CD14-positive monocyte (primary cell): Measurements from ENCODE around the gene PRXL2B. TPM values are rescaled to one million over a fixed set of nuclear protein-coding genes. Genes with fewer than 3 reads are reported as not detected.

Experiments used
- DNase-seq, 3 donors: peaks; one replicate each; pipeline ENCODE4 v3.0.0-alpha.2; 2011 to 2022
- H2AFZ ChIP-seq: 2 replicates; pipeline ENCODE4 v1.6.0; 2012; ENCODE audit warnings: mild to moderate bottlenecking, low read depth, low read length, inconsistent platforms; ENCODE audit not compliant: insufficient read depth, poor library complexity, severe bottlenecking
- H3K27ac ChIP-seq, 2 donors: 1 replicate in 1 of 2; 2 replicates in 1 of 2; pipeline ENCODE4 v1.5.1; 2012 to 2013; ENCODE audit warnings: low read length in 2 of 2, control low read depth in 1 of 2, inconsistent platforms in 1 of 2, low read depth in 1 of 2, mild to moderate bottlenecking in 1 of 2
- H3K27me3 ChIP-seq, 2 donors: one replicate each; pipeline versions ENCODE4 v1.6.0 to v1.6.1; 2011 to 2013; ENCODE audit warnings: low read length in 2 of 2; ENCODE audit not compliant: control insufficient read depth in 2 of 2, insufficient read depth in 2 of 2
- H3K36me3 ChIP-seq, 2 donors: replicated peaks in 1 of 2; 1 replicate in 1 of 2; 2 replicates in 1 of 2; pipeline versions ENCODE4 v1.5.1 to v1.6.1; 2012 to 2013; ENCODE audit warnings: low read length in 2 of 2, control low read depth in 1 of 2, inconsistent platforms in 1 of 2, mild to moderate bottlenecking in 1 of 2; ENCODE audit not compliant: insufficient read depth in 2 of 2, control insufficient read depth in 1 of 2
- H3K4me1 ChIP-seq, 2 donors: 1 replicate in 1 of 2; 2 replicates in 1 of 2; pipeline versions ENCODE4 v1.5.1 to v1.6.1; 2012 to 2013; ENCODE audit warnings: low read length in 2 of 2, control low read depth in 1 of 2, inconsistent platforms in 1 of 2, mild to moderate bottlenecking in 1 of 2, moderate library complexity in 1 of 2; ENCODE audit not compliant: insufficient read depth in 2 of 2, control insufficient read depth in 1 of 2
- H3K4me2 ChIP-seq: replicated peaks from 2 replicates; pipeline ENCODE3; 2012; ENCODE audit warnings: low read length, moderate library complexity, mild to moderate bottlenecking; ENCODE audit not compliant: poor library complexity, severe bottlenecking; ENCODE audit errors: extremely low read depth
- H3K4me3 ChIP-seq, 3 experiments: fragments of 200-600 bp in 1 of 3; sonication (generic) in 1 of 3; replicated peaks in 1 of 3; 1 replicate in 2 of 3; 2 replicates in 1 of 3; pipeline ENCODE4 v1.5.1; 2011 to 2013; ENCODE audit warnings: low read length in 3 of 3, mild to moderate bottlenecking in 3 of 3, control low read depth in 2 of 3, low read depth in 2 of 3, inconsistent platforms in 1 of 3, moderate library complexity in 1 of 3
- H3K79me2 ChIP-seq: 2 replicates; pipeline ENCODE4 v1.6.0; 2012; ENCODE audit warnings: mild to moderate bottlenecking, control low read depth, inconsistent platforms, low read length, moderate library complexity; ENCODE audit not compliant: insufficient read depth
- H3K9ac ChIP-seq: 2 replicates; pipeline ENCODE4 v1.6.0; 2017; ENCODE audit warnings: low read length, mild to moderate bottlenecking; ENCODE audit not compliant: insufficient read depth, poor library complexity, severe bottlenecking
- H3K9me3 ChIP-seq, 2 donors: replicated peaks in 1 of 2; 1 replicate in 1 of 2; 2 replicates in 1 of 2; pipeline versions ENCODE4 v1.5.1 to v1.6.1; 2012 to 2013; ENCODE audit warnings: low read length in 2 of 2, control low read depth in 1 of 2; ENCODE audit not compliant: control insufficient read depth in 1 of 2, insufficient read depth in 1 of 2
- H4K20me1 ChIP-seq: 2 replicates; pipeline ENCODE4 v1.6.0; 2012; ENCODE audit warnings: mild to moderate bottlenecking, low read length, control low read depth, moderate library complexity; ENCODE audit not compliant: insufficient read depth
- H3K27ac Mint-ChIP-seq, 7 donors: one replicate each; pipeline ENCODE4 v1.8.0; 2020; ENCODE audit warnings: mild to moderate bottlenecking in 7 of 7, mixed read lengths in 7 of 7, moderate library complexity in 6 of 7, inconsistent platforms in 2 of 7
- H3K27me3 Mint-ChIP-seq, 3 donors: one replicate each; pipeline ENCODE4 v1.8.0; 2021 to 2022; ENCODE audit warnings: low read depth in 3 of 3, mild to moderate bottlenecking in 3 of 3, mixed read lengths in 3 of 3, moderate library complexity in 3 of 3, inconsistent platforms in 1 of 3
- H3K36me3 Mint-ChIP-seq, 2 donors: one replicate each; pipeline ENCODE4 v1.8.0; 2020; ENCODE audit warnings: mixed read lengths in 2 of 2, inconsistent platforms in 1 of 2, mild to moderate bottlenecking in 1 of 2
- H3K4me1 Mint-ChIP-seq: one replicate; pipeline ENCODE4 v1.8.0; 2020; ENCODE audit warnings: mild to moderate bottlenecking, mixed read lengths
- H3K4me3 Mint-ChIP-seq, 2 donors: one replicate each; pipeline ENCODE4 v1.8.0; 2020; ENCODE audit warnings: mild to moderate bottlenecking in 2 of 2, mixed read lengths in 2 of 2, moderate library complexity in 1 of 2
- H3K9me3 Mint-ChIP-seq, 7 donors: one replicate each; pipeline ENCODE4 v1.8.0; 2020 to 2022; ENCODE audit warnings: mixed read lengths in 7 of 7, mild to moderate bottlenecking in 6 of 7, moderate library complexity in 6 of 7, inconsistent platforms in 2 of 7
- WGBS: methylation state at CpG from one replicate; pipeline ENCODE4 v1.1.5; 2013; ENCODE audit warnings: missing lambda C conversion rate; ENCODE audit not compliant: insufficient coverage; 5-methylcytosine and 5-hydroxymethylcytosine counted together
- intact Hi-C, 2 donors: fragments of 100-400 bp; cut with micrococcal nuclease; formaldehyde crosslinking; loops; one replicate each; pipeline versions ENCODE4 v1.15.0 to v1.15.1; 2023
- polyA plus RNA-seq, 3 donors: library from polyadenylated mRNA; depleted of rRNA in 1 of 3; unstranded in 2 of 3; stranded (reverse) in 1 of 3; fragments of 300-500 nt in 2 of 3; fragments of >200 nt in 1 of 3; fragmentation: Illumina TruSeq in 2 of 3; gene quantifications; 1 replicate in 2 of 3; 2 replicates in 1 of 3; pipeline ENCODE4 v1.2.3, GENCODE V29; 2012 to 2021
- TF ChIP-seq, protein P1 (sequence below): fragments of 200-600 bp; IDR thresholded peaks from one replicate; pipeline ENCODE4 v1.8.0; 2022; ENCODE audit warnings: antibody characterized with exemption, mild to moderate bottlenecking

The PRXL2B gene
- polyA plus RNA-seq, 3 donors = 3.6 to 8.8 (median 6.0) TPM

DNA sequence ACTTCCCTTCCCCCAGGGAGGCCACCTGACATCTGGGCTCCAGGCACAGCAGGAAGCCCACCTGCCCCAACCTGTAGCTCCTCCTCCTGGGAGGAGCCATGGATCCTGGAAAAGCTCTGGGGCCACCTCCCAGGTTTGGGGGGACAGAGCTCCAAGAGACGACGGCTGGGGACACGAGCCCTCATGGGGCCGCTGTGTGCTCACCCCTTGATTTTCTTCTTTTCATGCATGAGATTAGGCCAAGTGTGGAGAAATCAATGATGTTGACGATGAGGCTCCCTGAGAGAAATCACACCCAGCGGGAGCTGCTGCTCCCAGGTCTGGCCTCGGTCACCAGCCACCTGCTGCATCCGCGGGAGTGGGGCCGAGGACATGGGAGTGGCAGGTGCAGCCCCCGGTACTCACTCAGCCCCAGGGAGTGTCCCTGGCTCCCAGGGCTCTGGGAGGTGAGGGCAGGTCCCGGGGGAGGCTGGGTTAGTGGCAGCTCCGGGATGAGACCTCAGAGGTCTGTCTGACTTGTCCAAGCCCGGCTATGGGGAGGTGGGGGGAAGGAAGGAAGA is 21.7 kb upstream of the PRXL2B start:
- Mint-ChIP-seq H3K27ac (peak overlapping the region in 2 of 7 donors; percentile 35 to 37), H3K36me3 (peaks cover 27 to 35% of the 10 kb centered on the region in 2 donors), H3K4me3 (no peak overlapping the region), H3K27me3 (peaks cover 6 to 20% (median 9%) of the 10 kb centered on the region in 3 donors), H3K4me1 (peaks cover 3% of the 10 kb centered on the region), H3K9me3 (no peaks in the 10 kb centered on the region)
- Histone ChIP-seq H2AFZ (no peak overlapping the region), H3K4me2 (no peak overlapping the region), H3K4me3 (no peak overlapping the region), H3K27ac (no peak overlapping the region), H4K20me1 (peaks cover 41% of the 10 kb centered on the region), H3K4me1 (peaks cover 0 to 1% of the 10 kb centered on the region in 2 donors), H3K79me2 (no peaks in the 10 kb centered on the region), H3K27me3 (no peaks in the 10 kb centered on the region), H3K36me3 (peaks cover 38 to 41% of the 10 kb centered on the region in 2 donors), H3K9me3 (no peaks in the 10 kb centered on the region), H3K9ac (no peak overlapping the region)
- intact Hi-C loops = no loop called here
- TF ChIP-seq, protein P1, sequence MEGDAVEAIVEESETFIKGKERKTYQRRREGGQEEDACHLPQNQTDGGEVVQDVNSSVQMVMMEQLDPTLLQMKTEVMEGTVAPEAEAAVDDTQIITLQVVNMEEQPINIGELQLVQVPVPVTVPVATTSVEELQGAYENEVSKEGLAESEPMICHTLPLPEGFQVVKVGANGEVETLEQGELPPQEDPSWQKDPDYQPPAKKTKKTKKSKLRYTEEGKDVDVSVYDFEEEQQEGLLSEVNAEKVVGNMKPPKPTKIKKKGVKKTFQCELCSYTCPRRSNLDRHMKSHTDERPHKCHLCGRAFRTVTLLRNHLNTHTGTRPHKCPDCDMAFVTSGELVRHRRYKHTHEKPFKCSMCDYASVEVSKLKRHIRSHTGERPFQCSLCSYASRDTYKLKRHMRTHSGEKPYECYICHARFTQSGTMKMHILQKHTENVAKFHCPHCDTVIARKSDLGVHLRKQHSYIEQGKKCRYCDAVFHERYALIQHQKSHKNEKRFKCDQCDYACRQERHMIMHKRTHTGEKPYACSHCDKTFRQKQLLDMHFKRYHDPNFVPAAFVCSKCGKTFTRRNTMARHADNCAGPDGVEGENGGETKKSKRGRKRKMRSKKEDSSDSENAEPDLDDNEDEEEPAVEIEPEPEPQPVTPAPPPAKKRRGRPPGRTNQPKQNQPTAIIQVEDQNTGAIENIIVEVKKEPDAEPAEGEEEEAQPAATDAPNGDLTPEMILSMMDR = no peak
- 72% methylated on average over 13 of the region's 14 CpGs for WGBS
- no peak for DNase-seq

DNA sequence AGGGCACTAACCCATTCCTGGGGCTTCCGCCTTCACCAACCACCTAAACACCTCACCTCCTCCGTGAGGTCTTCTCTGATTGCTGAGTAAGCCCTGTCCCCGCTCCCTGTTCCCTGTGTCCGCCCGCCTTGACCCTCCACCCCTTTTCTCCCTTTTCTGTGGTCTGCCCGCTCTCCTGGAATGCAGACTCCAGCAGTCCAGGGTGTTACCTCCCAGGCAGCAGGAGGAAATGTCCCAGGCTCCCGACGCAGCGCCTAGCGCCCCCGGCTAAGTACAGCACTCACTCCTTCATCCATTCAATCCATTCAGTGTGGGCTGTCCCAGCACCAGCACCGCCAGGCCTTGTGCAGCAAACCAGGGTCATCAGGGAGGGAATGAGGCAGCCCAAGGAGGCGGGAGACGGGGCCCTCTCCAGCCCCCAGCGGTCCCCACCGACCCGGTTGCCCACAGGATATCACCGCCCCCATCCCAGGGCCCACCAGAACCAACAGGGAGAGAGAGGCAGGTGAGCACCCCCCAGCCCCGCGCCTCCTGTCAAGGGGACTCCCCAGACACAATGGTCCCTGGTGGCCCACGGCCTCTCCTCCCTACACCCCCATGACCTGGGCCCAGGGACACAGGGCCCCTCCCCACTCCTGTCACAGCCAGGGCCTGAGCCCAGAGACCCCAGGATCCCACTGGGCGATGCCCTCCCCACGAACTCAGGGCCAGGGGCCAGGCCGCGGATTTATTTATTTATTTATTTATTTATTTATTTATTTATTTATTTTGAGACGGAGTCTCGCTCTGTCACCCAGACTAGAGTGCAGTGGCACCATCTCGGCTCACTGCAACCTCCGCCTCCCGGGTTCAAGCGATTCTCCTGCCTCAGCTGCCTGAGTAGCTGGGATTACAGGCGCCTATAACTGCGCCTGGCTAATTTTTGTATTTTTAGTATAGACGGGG is 20.2 kb upstream of the PRXL2B start:
- Histone ChIP-seq H3K9ac (no peak overlapping the region), H3K79me2 (no peaks in the 10 kb centered on the region), H3K36me3 (peaks cover 24 to 27% of the 10 kb centered on the region in 2 donors), H3K27ac (no peak overlapping the region), H4K20me1 (peaks cover 26% of the 10 kb centered on the region), H2AFZ (no peak overlapping the region), H3K27me3 (no peaks in the 10 kb centered on the region), H3K9me3 (no peaks in the 10 kb centered on the region), H3K4me3 (no peak overlapping the region), H3K4me2 (no peak overlapping the region), H3K4me1 (peaks cover 0 to 4% of the 10 kb centered on the region in 2 donors)
- Mint-ChIP-seq H3K27me3 (peaks cover 4 to 24% (median 10%) of the 10 kb centered on the region in 3 donors), H3K9me3 (no peaks in the 10 kb centered on the region), H3K4me1 (peaks cover 7% of the 10 kb centered on the region), H3K36me3 (peaks cover 17 to 20% of the 10 kb centered on the region in 2 donors), H3K27ac (no peak overlapping the region), H3K4me3 (no peak overlapping the region)
- TF ChIP-seq, protein P1 = no peak
- 78% methylated on average over 18 of the region's 34 CpGs for WGBS
- intact Hi-C loops = no loop called here
- DNase-seq = no peak
